Measurements from ENCODE around the gene WNT5B.

GRCh38 chr12:1660304-1661187 lies 31.5 kb downstream of the WNT5B start:
- TF ChIP-seq GATA2 (IDR thresholded peaks at IDR 0.05; ENCODE audit: low read depth, low read length): no peak
- TF ChIP-seq GATA3 (IDR thresholded peaks at IDR 0.05; ENCODE audit: low read depth, low read length): no peak
